Uterus (tissue), 4 donors: ENCODE measurements around the gene BCAR1. TPM values are rescaled to one million over a fixed set of nuclear protein-coding genes. Genes with fewer than 3 reads are reported as not detected.
A peak's percentile ranks its signal among the peaks of the same experiment; 100 is the strongest.

Experiments used
- DNase-seq, 2 donors: peaks; one replicate each; pipeline ENCODE4 v3.0.0-alpha.2; 2019 to 2020
- H3K27ac ChIP-seq, 2 donors: fragments of 200-600 bp; sonication (generic); 1 replicate in 1 of 2; 2 replicates in 1 of 2; pipeline ENCODE4 v1.5.1; 2016 to 2018
- H3K27me3 ChIP-seq, 2 donors: fragments of 200-600 bp; sonication (generic); one replicate each; pipeline ENCODE4 v1.5.1; 2018 to 2019; ENCODE audit warnings: control low read depth in 1 of 2
- H3K36me3 ChIP-seq, 2 donors: fragments of 200-600 bp; sonication (generic); one replicate each; pipeline ENCODE4 v1.5.1; 2019; ENCODE audit warnings: control low read depth in 1 of 2
- H3K4me1 ChIP-seq, 2 donors: fragments of 200-600 bp; sonication (generic); one replicate each; pipeline ENCODE4 v1.5.1; 2018 to 2019; ENCODE audit warnings: control low read depth in 1 of 2
- H3K4me3 ChIP-seq, 2 donors: fragments of 200-600 bp; sonication (generic); 1 replicate in 1 of 2; 2 replicates in 1 of 2; pipeline ENCODE4 v1.5.1; 2018 to 2019; ENCODE audit warnings: mild to moderate bottlenecking in 1 of 2
- H3K9me3 ChIP-seq, 2 donors: fragments of 200-600 bp; sonication (generic); one replicate each; pipeline ENCODE4 v1.5.1; 2019; ENCODE audit warnings: control low read depth in 1 of 2
- POLR2A ChIP-seq, 2 donors: fragments of 450-650 bp; IDR thresholded peaks; one replicate each; pipeline ENCODE4 v1.6.1; 2016; ENCODE audit warnings: antibody characterized with exemption in 2 of 2, mild to moderate bottlenecking in 1 of 2, moderate library complexity in 1 of 2
- intact Hi-C: fragments of 100-400 bp; cut with DNase I; formaldehyde crosslinking; loops from one replicate; pipeline ENCODE4 v1.15.1; 2023; ENCODE audit warnings: low total_unique reads
- total RNA-seq, 4 donors: library from RNA; depleted of rRNA in 3 of 4; stranded (reverse); fragments of >200 nt in 3 of 4; gene quantifications; one replicate each; pipeline versions ENCODE4 v1.1.0 to v1.2.4, GENCODE V29; 2014 to 2023
- TF ChIP-seq, protein P1 (sequence below), 4 experiments: fragments of 200-600 bp in 2 of 4; fragments of 450-650 bp in 2 of 4; sonication (generic) in 2 of 4; IDR thresholded peaks; one replicate each; pipeline ENCODE4 v1.5.1; 2016 to 2019; ENCODE audit warnings: antibody characterized with exemption in 4 of 4, mild to moderate bottlenecking in 2 of 4, moderate library complexity in 1 of 4
- donor health status: DM: yes; HTN: yes; CAD: no.

BCAR1 gene
- total RNA-seq, 4 donors from 2014 or later: 42.8 to 104 (median 47.2) TPM

DNA sequence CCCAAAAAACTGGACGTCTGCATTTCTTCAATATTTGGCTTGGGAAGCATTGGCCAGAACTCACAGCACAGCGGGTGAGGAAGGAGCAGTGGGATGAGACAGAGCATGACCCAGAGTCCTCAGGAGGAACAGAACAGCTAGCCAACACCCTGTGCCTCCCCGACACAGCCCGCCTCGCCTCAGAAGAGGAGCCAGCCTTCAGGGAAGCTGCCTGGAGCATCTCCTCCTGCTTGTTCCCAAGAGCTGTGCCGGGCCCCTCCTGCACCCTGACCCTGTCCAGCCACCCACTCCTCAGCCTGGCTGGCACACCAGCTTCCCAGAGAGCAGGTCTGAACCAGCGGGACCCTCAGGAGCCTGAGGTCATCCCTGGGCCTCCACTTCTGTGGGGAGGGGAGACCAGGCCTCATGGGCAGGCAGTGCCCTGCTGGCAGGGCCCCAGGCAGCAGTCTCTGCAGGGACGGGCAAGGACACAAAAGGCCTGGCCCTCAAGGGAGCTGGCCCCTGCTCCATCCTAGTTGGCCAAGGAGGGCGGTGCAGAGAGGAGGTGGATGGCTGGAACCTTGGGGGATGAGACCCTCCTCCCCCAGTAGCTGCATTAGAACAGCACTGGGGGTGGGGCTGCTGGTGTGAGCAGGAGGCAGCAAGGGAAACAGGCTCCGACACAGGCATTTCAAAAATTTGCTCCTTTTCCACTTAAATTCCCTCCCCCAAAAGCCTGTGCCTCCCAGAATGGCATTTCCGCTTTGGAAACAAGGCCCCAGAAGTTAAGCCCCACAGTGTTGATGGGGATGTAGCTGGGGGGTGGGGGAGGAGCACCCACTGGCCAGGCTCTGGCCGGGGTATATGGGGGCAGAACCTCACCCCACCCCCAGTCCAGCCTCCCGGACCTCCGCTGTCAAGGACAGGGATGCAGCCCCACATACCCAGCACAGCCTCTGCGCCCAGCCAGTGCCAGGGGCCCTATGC is 1.8 kb upstream of the BCAR1 start:
- H3K27me3 ChIP-seq: no peaks in the 10 kb centered on the region
- H3K27ac ChIP-seq: peak overlapping the region; percentile 82 to 97
- TF ChIP-seq, protein P1, sequence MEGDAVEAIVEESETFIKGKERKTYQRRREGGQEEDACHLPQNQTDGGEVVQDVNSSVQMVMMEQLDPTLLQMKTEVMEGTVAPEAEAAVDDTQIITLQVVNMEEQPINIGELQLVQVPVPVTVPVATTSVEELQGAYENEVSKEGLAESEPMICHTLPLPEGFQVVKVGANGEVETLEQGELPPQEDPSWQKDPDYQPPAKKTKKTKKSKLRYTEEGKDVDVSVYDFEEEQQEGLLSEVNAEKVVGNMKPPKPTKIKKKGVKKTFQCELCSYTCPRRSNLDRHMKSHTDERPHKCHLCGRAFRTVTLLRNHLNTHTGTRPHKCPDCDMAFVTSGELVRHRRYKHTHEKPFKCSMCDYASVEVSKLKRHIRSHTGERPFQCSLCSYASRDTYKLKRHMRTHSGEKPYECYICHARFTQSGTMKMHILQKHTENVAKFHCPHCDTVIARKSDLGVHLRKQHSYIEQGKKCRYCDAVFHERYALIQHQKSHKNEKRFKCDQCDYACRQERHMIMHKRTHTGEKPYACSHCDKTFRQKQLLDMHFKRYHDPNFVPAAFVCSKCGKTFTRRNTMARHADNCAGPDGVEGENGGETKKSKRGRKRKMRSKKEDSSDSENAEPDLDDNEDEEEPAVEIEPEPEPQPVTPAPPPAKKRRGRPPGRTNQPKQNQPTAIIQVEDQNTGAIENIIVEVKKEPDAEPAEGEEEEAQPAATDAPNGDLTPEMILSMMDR (IDR thresholded peaks at IDR 0.05): no peak
- peak in 1 of 2 donors; percentile 19 for TF ChIP-seq POLR2A (IDR thresholded peaks at IDR 0.05)
- H3K36me3 ChIP-seq: no peaks in the 10 kb centered on the region
- intact Hi-C loops: loop anchor here (5.0 kb wide), 1 partner anchor 134 kb away; no protein-coding TSS in a partner anchor
- H3K9me3 ChIP-seq: no peaks in the 10 kb centered on the region
- DNase-seq: peak; percentile 59 to 68
- no peak overlapping the region for H3K4me3 ChIP-seq
- peaks cover 34 to 78% of the 10 kb centered on the region in 2 donors for H3K4me1 ChIP-seq

DNA sequence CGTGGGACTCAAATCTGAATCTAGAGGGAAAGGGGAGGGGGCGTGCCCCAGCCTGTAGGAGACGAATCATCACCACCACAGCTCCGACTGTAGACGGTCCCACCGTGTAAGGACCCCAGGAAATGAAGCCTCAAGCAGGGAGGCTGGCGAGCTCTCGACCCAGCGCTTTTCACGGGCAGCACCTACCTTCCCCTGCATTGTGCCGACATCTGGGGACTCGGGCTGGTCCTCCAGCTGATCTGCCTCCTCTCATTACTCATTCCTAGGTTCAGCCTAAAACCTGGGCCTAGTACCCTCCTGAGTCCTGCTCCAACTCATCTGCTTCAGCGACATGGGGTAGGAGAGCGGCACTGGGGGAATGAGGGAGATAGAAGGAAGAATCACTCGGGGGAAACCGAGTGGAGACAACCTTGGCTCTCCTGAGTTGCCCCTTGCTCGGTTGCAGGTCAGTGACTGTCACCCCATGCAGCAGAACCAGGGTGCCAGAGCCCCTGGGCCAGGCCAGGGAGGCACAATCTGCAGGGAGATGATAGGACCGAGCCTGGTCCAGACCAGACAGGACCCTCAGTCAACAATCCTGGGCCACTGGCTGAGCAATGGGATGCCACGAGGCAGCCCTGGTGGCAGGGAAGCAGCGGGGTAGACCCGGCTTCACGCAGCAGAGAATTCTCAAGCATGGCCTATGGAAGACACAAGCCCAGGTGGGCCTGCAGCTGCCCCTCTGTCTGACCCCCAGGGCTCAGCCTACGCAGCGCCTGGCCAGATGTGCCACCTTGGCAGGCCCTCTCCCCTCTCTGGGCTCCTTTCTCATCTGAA is 833 bp upstream of the BCAR1 start:
- DNase-seq: peak in 1 of 2 donors; percentile 23
- Histone ChIP-seq H3K4me3 (peak overlapping the region in 1 of 2 donors; percentile 24), H3K36me3 (no peaks in the 10 kb centered on the region), H3K27ac (peak overlapping the region; percentile 82 to 97), H3K9me3 (no peaks in the 10 kb centered on the region), H3K27me3 (no peaks in the 10 kb centered on the region), H3K4me1 (peaks cover 31 to 74% of the 10 kb centered on the region in 2 donors)
- TF ChIP-seq POLR2A (IDR thresholded peaks at IDR 0.05): no peak
- TF ChIP-seq, protein P1 (IDR thresholded peaks at IDR 0.05): no peak
- intact Hi-C loops: loop anchor here (5.0 kb wide), 1 partner anchor 135 kb away; no protein-coding TSS in a partner anchor

DNA sequence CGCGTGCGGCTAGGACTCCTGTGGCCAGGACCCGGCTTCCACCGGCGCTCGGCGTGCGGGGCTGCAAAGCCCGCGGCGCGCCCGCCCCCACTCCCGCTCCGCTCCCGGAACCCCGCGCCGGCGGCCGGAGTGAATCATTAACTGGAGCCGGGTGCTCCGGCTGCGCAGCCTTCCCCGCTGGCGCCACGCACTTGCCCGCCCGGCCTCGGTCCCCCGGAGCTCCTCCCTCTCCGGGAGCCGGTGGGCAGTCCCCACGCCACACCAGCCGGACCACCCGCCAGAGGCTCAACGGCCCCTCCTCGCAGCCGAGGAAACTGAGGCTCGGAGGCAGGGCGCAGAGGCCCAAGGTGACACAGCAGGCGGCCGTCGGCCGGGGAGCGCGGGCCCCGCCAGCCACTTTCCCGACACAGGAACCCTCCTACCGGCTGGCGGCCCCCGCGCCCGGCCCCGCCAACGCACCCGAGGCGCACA is 580 bp downstream of the BCAR1 start:
- Histone ChIP-seq H3K27me3 (no peaks in the 10 kb centered on the region), H3K9me3 (no peaks in the 10 kb centered on the region), H3K27ac (peak overlapping the region; percentile 82 to 97), H3K36me3 (no peaks in the 10 kb centered on the region), H3K4me1 (peaks cover 29 to 75% of the 10 kb centered on the region in 2 donors), H3K4me3 (peak overlapping the region; percentile 40 to 65)
- intact Hi-C loops: loop anchor here (5.0 kb wide), 1 partner anchor 136 kb away; no protein-coding TSS in a partner anchor
- TF ChIP-seq POLR2A (IDR thresholded peaks at IDR 0.05): no peak
- TF ChIP-seq, protein P1 (IDR thresholded peaks at IDR 0.05): no peak
- DNase-seq: peak; percentile 35 to 51

DNA sequence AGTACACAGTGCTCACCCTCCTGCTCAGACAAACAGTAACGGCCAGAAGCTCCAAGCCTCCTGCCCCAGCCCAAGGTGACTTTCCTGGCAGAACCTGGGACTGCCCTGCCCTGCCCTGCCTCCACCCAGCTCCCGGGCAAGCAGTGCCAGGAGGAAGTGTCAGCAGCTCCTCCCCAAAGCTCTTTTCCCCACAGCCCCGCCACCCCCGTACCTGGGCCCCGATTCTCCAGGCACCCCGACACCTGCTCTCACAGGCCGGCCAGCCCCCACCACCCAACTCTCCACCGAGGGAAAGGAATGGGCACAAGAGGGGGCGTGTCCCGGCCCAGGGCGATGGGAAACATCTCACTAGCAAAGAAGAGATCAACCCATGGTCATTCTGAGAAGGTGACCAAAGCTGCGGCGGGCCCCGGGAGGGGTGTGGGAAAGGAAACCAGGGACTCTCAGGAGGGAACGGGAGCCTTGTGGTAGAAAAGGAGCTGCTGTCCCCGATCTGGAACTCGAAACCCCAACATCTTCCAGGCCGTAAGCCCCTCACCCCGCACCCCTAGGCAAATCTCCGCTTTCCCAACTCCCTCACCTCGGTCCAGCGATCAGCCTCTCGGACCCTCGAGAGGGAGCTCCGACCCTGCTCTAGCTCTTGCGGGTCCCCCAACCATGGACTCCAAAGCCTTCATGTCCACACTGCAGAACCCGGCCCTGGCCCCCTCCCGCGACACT is 1.2 kb downstream of the BCAR1 start:
- peak in 1 of 2 donors; percentile 24 for DNase-seq
- TF ChIP-seq, protein P1 (IDR thresholded peaks at IDR 0.05): no peak
- TF ChIP-seq POLR2A (IDR thresholded peaks at IDR 0.05): no peak
- Histone ChIP-seq H3K27me3 (no peaks in the 10 kb centered on the region), H3K4me3 (peak overlapping the region; percentile 40 to 65), H3K27ac (peak overlapping the region; percentile 82 to 97), H3K36me3 (no peaks in the 10 kb centered on the region), H3K4me1 (peaks cover 29 to 81% of the 10 kb centered on the region in 2 donors), H3K9me3 (no peaks in the 10 kb centered on the region)
- intact Hi-C loops: loop anchor here (5.0 kb wide), 1 partner anchor 137 kb away; no protein-coding TSS in a partner anchor
